GM21786 (cell line): Measurements from ENCODE around the gene NOS3.

Source experiments
- ATAC-seq: cut with Tn5 transposase; IDR thresholded peaks from one replicate; pipeline ENCODE4 v1.9.1; 2021; ENCODE audit not compliant: unreplicated experiment

Gene NOS3

GRCh38 chr7:150990416-150991186 is at the start of gene NOS3:
Gene NOS3, plus strand, starts transcription at chr7:150991017. Its CDS starts 2,787 bp downstream, at chr7:150993804.
- ATAC-seq: no peak

- no peak for ATAC-seq
Measured at GRCh38 chr7:150941351-150942000, 49.3 kb upstream of the NOS3 start.

GRCh38 chr7:150942001-150942590 is 48.7 kb upstream of the NOS3 start:
- ATAC-seq: peak; percentile 72

- ATAC-seq: no peak
Measured at GRCh38 chr7:150942591-150943452, 48.0 kb upstream of the NOS3 start.

GRCh38 chr7:150943453-150943814 is 47.4 kb upstream of the NOS3 start:
- no peak for ATAC-seq

- no peak for ATAC-seq
Measured at GRCh38 chr7:150944066-150945042, 46.5 kb upstream of the NOS3 start.

- ATAC-seq: no peak
Measured at GRCh38 chr7:150945171-150945852, 45.5 kb upstream of the NOS3 start.

GRCh38 chr7:150945853-150946420 is 44.9 kb upstream of the NOS3 start:
- ATAC-seq: no peak

GRCh38 chr7:150946421-150947240 is 44.2 kb upstream of the NOS3 start:
- ATAC-seq: no peak

- no peak for ATAC-seq
Measured at GRCh38 chr7:150947241-150947745, 43.5 kb upstream of the NOS3 start.

GRCh38 chr7:150947761-150948651 is 42.8 kb upstream of the NOS3 start:
- no peak for ATAC-seq

GRCh38 chr7:150948791-150949251 is 42.0 kb upstream of the NOS3 start:
- no peak for ATAC-seq

- ATAC-seq: no peak
Measured at GRCh38 chr7:150949564-150949963, 41.3 kb upstream of the NOS3 start.

GRCh38 chr7:150949971-150950491 is 40.8 kb upstream of the NOS3 start:
- ATAC-seq: no peak

GRCh38 chr7:150950496-150951180 is 40.2 kb upstream of the NOS3 start:
- no peak for ATAC-seq

GRCh38 chr7:150951181-150951520 is 39.7 kb upstream of the NOS3 start:
- ATAC-seq: no peak
